SK-N-SH (cell line): ENCODE data around the gene GIT2.

Source experiments
- CHD2 ChIP-seq: fragments of 150-350 bp; IDR thresholded peaks from 2 replicates; pipeline ENCODE4 v1.6.1; 2018; ENCODE audit warnings: low read length; ENCODE audit not compliant: partially characterized antibody
- CTCF ChIP-seq: fragments of 200-600 bp; sonication (generic); IDR thresholded peaks from 2 replicates; pipeline ENCODE4 v1.6.1; 2017; ENCODE audit warnings: antibody characterized with exemption, mild to moderate bottlenecking, moderate library complexity
- EZH2phosphoT487 ChIP-seq: fragments of 200-600 bp; sonication (generic); IDR thresholded peaks from 2 replicates; pipeline ENCODE4 v1.6.1; 2017; ENCODE audit warnings: low read depth, mixed run types, mild to moderate bottlenecking, antibody characterized with exemption, moderate library complexity, borderline replicate concordance
- GABPA ChIP-seq: IDR thresholded peaks from 2 replicates; pipeline ENCODE4 v1.4.0; 2012; ENCODE audit warnings: low read depth, mild to moderate bottlenecking
- POLR2AphosphoS5 ChIP-seq: IDR thresholded peaks from 2 replicates; pipeline ENCODE4 v1.6.1; 2012; ENCODE audit warnings: low read depth, low read length
- SIN3A ChIP-seq: IDR thresholded peaks from 2 replicates; pipeline ENCODE4 v1.6.1; 2012; ENCODE audit warnings: low read depth, mild to moderate bottlenecking, low read length, moderate library complexity, borderline replicate concordance
- TCF12 ChIP-seq: IDR thresholded peaks from 2 replicates; pipeline ENCODE4 v1.4.0; 2012
- TF ChIP-seq, protein P1 (sequence below): IDR thresholded peaks from 2 replicates; pipeline ENCODE4 v1.4.0; 2012; ENCODE audit warnings: low read depth
- TF ChIP-seq, protein P2 (sequence below): IDR thresholded peaks from 2 replicates; pipeline ENCODE4 v1.6.1; 2012; ENCODE audit warnings: mild to moderate bottlenecking, low read depth, low read length, moderate library complexity
- TF ChIP-seq, protein P3 (sequence below): fragments of 150-350 bp; IDR thresholded peaks from 2 replicates; pipeline ENCODE4 v1.6.1; 2016; ENCODE audit warnings: mild to moderate bottlenecking, low read depth, low read length

DNA sequence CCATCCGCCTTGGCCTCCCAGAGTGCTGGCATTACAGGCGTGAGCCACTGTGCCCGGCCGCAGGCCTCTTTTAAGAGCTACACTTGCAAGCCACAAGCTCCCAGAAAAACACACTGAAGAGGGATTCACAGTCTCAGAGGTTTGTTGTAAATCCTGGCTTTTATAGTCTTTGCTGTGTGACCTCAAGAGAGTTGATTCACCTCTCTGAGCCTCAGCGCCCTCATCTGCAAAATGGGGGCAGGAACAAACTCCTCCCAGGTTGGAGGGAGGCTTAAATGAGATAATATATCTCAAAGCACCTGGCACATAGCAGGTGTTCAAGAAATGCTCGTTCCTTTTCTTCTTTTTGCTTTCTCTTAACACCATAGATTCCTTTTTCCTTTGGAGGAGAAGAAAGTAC, 100.0 kb downstream of the GIT2 start:
- TF ChIP-seq, protein P1, sequence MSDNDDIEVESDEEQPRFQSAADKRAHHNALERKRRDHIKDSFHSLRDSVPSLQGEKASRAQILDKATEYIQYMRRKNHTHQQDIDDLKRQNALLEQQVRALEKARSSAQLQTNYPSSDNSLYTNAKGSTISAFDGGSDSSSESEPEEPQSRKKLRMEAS = no peak
- TF ChIP-seq CTCF = no peak
- TF ChIP-seq, protein P2, sequence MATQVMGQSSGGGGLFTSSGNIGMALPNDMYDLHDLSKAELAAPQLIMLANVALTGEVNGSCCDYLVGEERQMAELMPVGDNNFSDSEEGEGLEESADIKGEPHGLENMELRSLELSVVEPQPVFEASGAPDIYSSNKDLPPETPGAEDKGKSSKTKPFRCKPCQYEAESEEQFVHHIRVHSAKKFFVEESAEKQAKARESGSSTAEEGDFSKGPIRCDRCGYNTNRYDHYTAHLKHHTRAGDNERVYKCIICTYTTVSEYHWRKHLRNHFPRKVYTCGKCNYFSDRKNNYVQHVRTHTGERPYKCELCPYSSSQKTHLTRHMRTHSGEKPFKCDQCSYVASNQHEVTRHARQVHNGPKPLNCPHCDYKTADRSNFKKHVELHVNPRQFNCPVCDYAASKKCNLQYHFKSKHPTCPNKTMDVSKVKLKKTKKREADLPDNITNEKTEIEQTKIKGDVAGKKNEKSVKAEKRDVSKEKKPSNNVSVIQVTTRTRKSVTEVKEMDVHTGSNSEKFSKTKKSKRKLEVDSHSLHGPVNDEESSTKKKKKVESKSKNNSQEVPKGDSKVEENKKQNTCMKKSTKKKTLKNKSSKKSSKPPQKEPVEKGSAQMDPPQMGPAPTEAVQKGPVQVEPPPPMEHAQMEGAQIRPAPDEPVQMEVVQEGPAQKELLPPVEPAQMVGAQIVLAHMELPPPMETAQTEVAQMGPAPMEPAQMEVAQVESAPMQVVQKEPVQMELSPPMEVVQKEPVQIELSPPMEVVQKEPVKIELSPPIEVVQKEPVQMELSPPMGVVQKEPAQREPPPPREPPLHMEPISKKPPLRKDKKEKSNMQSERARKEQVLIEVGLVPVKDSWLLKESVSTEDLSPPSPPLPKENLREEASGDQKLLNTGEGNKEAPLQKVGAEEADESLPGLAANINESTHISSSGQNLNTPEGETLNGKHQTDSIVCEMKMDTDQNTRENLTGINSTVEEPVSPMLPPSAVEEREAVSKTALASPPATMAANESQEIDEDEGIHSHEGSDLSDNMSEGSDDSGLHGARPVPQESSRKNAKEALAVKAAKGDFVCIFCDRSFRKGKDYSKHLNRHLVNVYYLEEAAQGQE = no peak
- TF ChIP-seq TCF12 = no peak
- TF ChIP-seq POLR2AphosphoS5 = no peak
- no peak for TF ChIP-seq CHD2
- no peak for TF ChIP-seq SIN3A
- TF ChIP-seq EZH2phosphoT487 = no peak
- no peak for TF ChIP-seq GABPA
- TF ChIP-seq, protein P3, sequence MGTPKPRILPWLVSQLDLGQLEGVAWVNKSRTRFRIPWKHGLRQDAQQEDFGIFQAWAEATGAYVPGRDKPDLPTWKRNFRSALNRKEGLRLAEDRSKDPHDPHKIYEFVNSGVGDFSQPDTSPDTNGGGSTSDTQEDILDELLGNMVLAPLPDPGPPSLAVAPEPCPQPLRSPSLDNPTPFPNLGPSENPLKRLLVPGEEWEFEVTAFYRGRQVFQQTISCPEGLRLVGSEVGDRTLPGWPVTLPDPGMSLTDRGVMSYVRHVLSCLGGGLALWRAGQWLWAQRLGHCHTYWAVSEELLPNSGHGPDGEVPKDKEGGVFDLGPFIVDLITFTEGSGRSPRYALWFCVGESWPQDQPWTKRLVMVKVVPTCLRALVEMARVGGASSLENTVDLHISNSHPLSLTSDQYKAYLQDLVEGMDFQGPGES = no peak
